ENCODE data around the gene IL22RA1.
A peak's percentile ranks its signal among the peaks of the same experiment; 100 is the strongest.

IL22RA1 gene

GRCh38 chr1:24102961-24103360 lies 40.0 kb downstream of the IL22RA1 start:
- H3K9ac ChIP-seq (ENCODE audit: low read length): no peak overlapping the region
- H2BK12ac ChIP-seq (ENCODE audit: low read length in 2 of 2): no peak overlapping the region
- no peaks in the 10 kb centered on the region for H3K79me1 ChIP-seq (replicated peaks; ENCODE audit: low read length, poor library complexity, severe bottlenecking)
- no peak overlapping the region for H2BK15ac ChIP-seq (ENCODE audit: low read depth, poor library complexity, severe bottlenecking)
- no peak overlapping the region for H3K14ac ChIP-seq (ENCODE audit: low read length in 2 of 2)
- WGBS: 90% methylated on average over 8 of the region's 8 CpGs
- no peak for DNase-seq
- H3K4me1 ChIP-seq (ENCODE audit: control insufficient read depth, insufficient read depth, low read depth, low read length): peaks cover 34% of the 10 kb centered on the region
- no peak overlapping the region for H2BK120ac ChIP-seq (ENCODE audit: low read depth, low read length)
- H4K91ac ChIP-seq (ENCODE audit: low read length): no peak overlapping the region
- H4K8ac ChIP-seq (ENCODE audit: low read length): no peak overlapping the region
- H3K27me3 ChIP-seq (ENCODE audit: control insufficient read depth in 1 of 2, insufficient read depth in 1 of 2, low read length in 2 of 2): peaks cover 0 to 9% of the 10 kb centered on the region in 2 experiments
- peak overlapping the region; percentile 13 for H3K27ac ChIP-seq (ENCODE audit: low read length, poor library complexity, severe bottlenecking)
- no peak overlapping the region for H2AK5ac ChIP-seq (ENCODE audit: low read length, severe bottlenecking)
- no peak overlapping the region for H3K23ac ChIP-seq (ENCODE audit: low read length in 2 of 2)
- H3K4me3 ChIP-seq (ENCODE audit: insufficient read depth in 1 of 2, low read depth in 1 of 2, low read length in 2 of 2): no peak overlapping the region
- H2BK5ac ChIP-seq (ENCODE audit: low read depth, low read length, poor library complexity, severe bottlenecking): no peak overlapping the region
- no peak overlapping the region for H3K4ac ChIP-seq (ENCODE audit: low read depth in 1 of 2, low read length in 2 of 2)
- no peak overlapping the region for H3K4me2 ChIP-seq (ENCODE audit: low read length, poor library complexity, severe bottlenecking)
- no peak overlapping the region for H3K18ac ChIP-seq (ENCODE audit: low read depth in 1 of 2, low read length in 2 of 2)
- H2AFZ ChIP-seq (ENCODE audit: low read depth, low read length): no peak overlapping the region
- no peaks in the 10 kb centered on the region for H3K36me3 ChIP-seq (ENCODE audit: control insufficient read depth in 1 of 2, insufficient read depth in 2 of 2, low read depth in 1 of 2, low read length in 2 of 2)
- no peaks in the 10 kb centered on the region for H3K9me3 ChIP-seq (ENCODE audit: control insufficient read depth, low read length)

GRCh38 chr1:24101796-24102586 lies 40.9 kb downstream of the IL22RA1 start:
- DNase-seq: no peak
- Histone ChIP-seq H3K18ac (ENCODE audit: low read depth in 1 of 2, low read length in 2 of 2) (no peak overlapping the region), H3K4me3 (ENCODE audit: insufficient read depth in 1 of 2, low read depth in 1 of 2, low read length in 2 of 2) (no peak overlapping the region), H3K23ac (ENCODE audit: low read length in 2 of 2) (no peak overlapping the region), H3K4ac (ENCODE audit: low read depth in 1 of 2, low read length in 2 of 2) (no peak overlapping the region), H3K27me3 (ENCODE audit: control insufficient read depth in 1 of 2, insufficient read depth in 1 of 2, low read length in 2 of 2) (peaks cover 2 to 18% of the 10 kb centered on the region in 2 experiments), H2AK5ac (ENCODE audit: low read length, severe bottlenecking) (no peak overlapping the region), H3K79me1 (replicated peaks; ENCODE audit: low read length, poor library complexity, severe bottlenecking) (no peaks in the 10 kb centered on the region), H3K9ac (ENCODE audit: low read length) (no peak overlapping the region), H3K27ac (ENCODE audit: low read length, poor library complexity, severe bottlenecking) (no peak overlapping the region), H2BK120ac (ENCODE audit: low read depth, low read length) (no peak overlapping the region), H3K4me1 (ENCODE audit: control insufficient read depth, insufficient read depth, low read depth, low read length) (peaks cover 25% of the 10 kb centered on the region), H3K14ac (ENCODE audit: low read length in 2 of 2) (no peak overlapping the region), H2BK5ac (ENCODE audit: low read depth, low read length, poor library complexity, severe bottlenecking) (no peak overlapping the region), H2BK15ac (ENCODE audit: low read depth, poor library complexity, severe bottlenecking) (no peak overlapping the region), H4K8ac (ENCODE audit: low read length) (no peak overlapping the region), H3K4me2 (ENCODE audit: low read length, poor library complexity, severe bottlenecking) (no peak overlapping the region), H3K9me3 (ENCODE audit: control insufficient read depth, low read length) (no peaks in the 10 kb centered on the region), H2AFZ (ENCODE audit: low read depth, low read length) (no peak overlapping the region), H4K91ac (ENCODE audit: low read length) (no peak overlapping the region), H3K36me3 (ENCODE audit: control insufficient read depth in 1 of 2, insufficient read depth in 2 of 2, low read depth in 1 of 2, low read length in 2 of 2) (no peaks in the 10 kb centered on the region), H2BK12ac (ENCODE audit: low read length in 2 of 2) (no peak overlapping the region)
- 79% methylated on average over 8 of the region's 9 CpGs for WGBS

GRCh38 chr1:24100945-24101737 lies 41.8 kb downstream of the IL22RA1 start:
- no peak overlapping the region for H3K14ac ChIP-seq (ENCODE audit: low read length in 2 of 2)
- H3K4ac ChIP-seq (ENCODE audit: low read depth in 1 of 2, low read length in 2 of 2): no peak overlapping the region
- no peak overlapping the region for H3K4me3 ChIP-seq (ENCODE audit: insufficient read depth in 1 of 2, low read depth in 1 of 2, low read length in 2 of 2)
- no peak overlapping the region for H3K4me2 ChIP-seq (ENCODE audit: low read length, poor library complexity, severe bottlenecking)
- no peak overlapping the region for H4K91ac ChIP-seq (ENCODE audit: low read length)
- no peak overlapping the region for H3K18ac ChIP-seq (ENCODE audit: low read depth in 1 of 2, low read length in 2 of 2)
- no peak overlapping the region for H3K23ac ChIP-seq (ENCODE audit: low read length in 2 of 2)
- peaks cover 23% of the 10 kb centered on the region for H3K4me1 ChIP-seq (ENCODE audit: control insufficient read depth, insufficient read depth, low read depth, low read length)
- H2BK120ac ChIP-seq (ENCODE audit: low read depth, low read length): no peak overlapping the region
- H3K9me3 ChIP-seq (ENCODE audit: control insufficient read depth, low read length): no peaks in the 10 kb centered on the region
- WGBS: 88% methylated on average over 12 of the region's 13 CpGs
- H3K9ac ChIP-seq (ENCODE audit: low read length): no peak overlapping the region
- no peak overlapping the region for H2BK15ac ChIP-seq (ENCODE audit: low read depth, poor library complexity, severe bottlenecking)
- DNase-seq: no peak
- H2AK5ac ChIP-seq (ENCODE audit: low read length, severe bottlenecking): no peak overlapping the region
- peaks cover 10 to 27% of the 10 kb centered on the region in 2 experiments for H3K27me3 ChIP-seq (ENCODE audit: control insufficient read depth in 1 of 2, insufficient read depth in 1 of 2, low read length in 2 of 2)
- no peak overlapping the region for H2BK5ac ChIP-seq (ENCODE audit: low read depth, low read length, poor library complexity, severe bottlenecking)
- no peak overlapping the region for H4K8ac ChIP-seq (ENCODE audit: low read length)
- no peak overlapping the region for H2AFZ ChIP-seq (ENCODE audit: low read depth, low read length)
- H3K79me1 ChIP-seq (replicated peaks; ENCODE audit: low read length, poor library complexity, severe bottlenecking): no peaks in the 10 kb centered on the region
- H3K36me3 ChIP-seq (ENCODE audit: control insufficient read depth in 1 of 2, insufficient read depth in 2 of 2, low read depth in 1 of 2, low read length in 2 of 2): no peaks in the 10 kb centered on the region
- H3K27ac ChIP-seq (ENCODE audit: low read length, poor library complexity, severe bottlenecking): no peak overlapping the region
- H2BK12ac ChIP-seq (ENCODE audit: low read length in 2 of 2): no peak overlapping the region

GRCh38 chr1:24098943-24099638 lies 43.8 kb downstream of the IL22RA1 start:
- H3K18ac ChIP-seq (ENCODE audit: low read depth in 1 of 2, low read length in 2 of 2): no peak overlapping the region
- no peak overlapping the region for H3K4me2 ChIP-seq (ENCODE audit: low read length, poor library complexity, severe bottlenecking)
- no peaks in the 10 kb centered on the region for H3K9me3 ChIP-seq (ENCODE audit: control insufficient read depth, low read length)
- no peak overlapping the region for H2BK120ac ChIP-seq (ENCODE audit: low read depth, low read length)
- no peak overlapping the region for H3K9ac ChIP-seq (ENCODE audit: low read length)
- no peak overlapping the region for H2BK15ac ChIP-seq (ENCODE audit: low read depth, poor library complexity, severe bottlenecking)
- H4K91ac ChIP-seq (ENCODE audit: low read length): no peak overlapping the region
- H2BK12ac ChIP-seq (ENCODE audit: low read length in 2 of 2): no peak overlapping the region
- peaks cover 20% of the 10 kb centered on the region for H3K4me1 ChIP-seq (ENCODE audit: control insufficient read depth, insufficient read depth, low read depth, low read length)
- 88% methylated on average over 11 of the region's 12 CpGs for WGBS
- H2BK5ac ChIP-seq (ENCODE audit: low read depth, low read length, poor library complexity, severe bottlenecking): no peak overlapping the region
- H3K4ac ChIP-seq (ENCODE audit: low read depth in 1 of 2, low read length in 2 of 2): no peak overlapping the region
- H3K23ac ChIP-seq (ENCODE audit: low read length in 2 of 2): no peak overlapping the region
- peak overlapping the region; percentile 17 for H2AK5ac ChIP-seq (ENCODE audit: low read length, severe bottlenecking)
- H3K27me3 ChIP-seq (ENCODE audit: control insufficient read depth in 1 of 2, insufficient read depth in 1 of 2, low read length in 2 of 2): peaks cover 27 to 45% of the 10 kb centered on the region in 2 experiments
- no peaks in the 10 kb centered on the region for H3K79me1 ChIP-seq (replicated peaks; ENCODE audit: low read length, poor library complexity, severe bottlenecking)
- H2AFZ ChIP-seq (ENCODE audit: low read depth, low read length): no peak overlapping the region
- no peak for DNase-seq
- H4K8ac ChIP-seq (ENCODE audit: low read length): no peak overlapping the region
- H3K4me3 ChIP-seq (ENCODE audit: insufficient read depth in 1 of 2, low read depth in 1 of 2, low read length in 2 of 2): no peak overlapping the region
- H3K27ac ChIP-seq (ENCODE audit: low read length, poor library complexity, severe bottlenecking): no peak overlapping the region
- H3K36me3 ChIP-seq (ENCODE audit: control insufficient read depth in 1 of 2, insufficient read depth in 2 of 2, low read depth in 1 of 2, low read length in 2 of 2): no peaks in the 10 kb centered on the region
- peak overlapping the region in 1 of 2 experiments; percentile 47 for H3K14ac ChIP-seq (ENCODE audit: low read length in 2 of 2)
